RWPE2 (cell line): ENCODE data around the gene MRPL52.
"Not testable (repeated sequence)": the region's sequence is repeated elsewhere in the genome, so short reads cannot be mapped to it uniquely, and the experiment has no call there.

Experiments used
- ATAC-seq: fragments of 200-7000 bp; cut with Tn5 transposase; 3 replicates; pipeline ENCODE4 v1.9.1; 2021; ENCODE audit warnings: low read depth
- DNase-seq: peaks from one replicate; pipeline ENCODE4 v3.0.0-alpha.2; 2020; ENCODE audit warnings: low spot score
- H3K27ac ChIP-seq: fragments of 450-650 bp; 2 replicates; pipeline ENCODE4 v1.5.1; 2017; ENCODE audit warnings: mild to moderate bottlenecking; ENCODE audit not compliant: poor library complexity, severe bottlenecking
- H3K27me3 ChIP-seq: fragments of 250-450 bp; sonication (Bioruptor Pico); 2 replicates; pipeline ENCODE4 v1.5.1; 2021; ENCODE audit warnings: mild to moderate bottlenecking, moderate library complexity; ENCODE audit not compliant: insufficient read depth, poor library complexity, severe bottlenecking
- H3K36me3 ChIP-seq: fragments of 250-450 bp; sonication (Bioruptor Pico); 2 replicates; pipeline ENCODE4 v1.5.1; 2020; ENCODE audit warnings: low read depth, mild to moderate bottlenecking, moderate library complexity
- H3K4me1 ChIP-seq: fragments of 250-450 bp; sonication (Bioruptor Pico); 2 replicates; pipeline ENCODE4 v1.5.1; 2021; ENCODE audit warnings: mild to moderate bottlenecking, moderate library complexity; ENCODE audit not compliant: insufficient read depth, poor library complexity, severe bottlenecking
- H3K4me3 ChIP-seq: fragments of 250-450 bp; sonication (Bioruptor Pico); 2 replicates; pipeline ENCODE4 v1.5.1; 2021; ENCODE audit warnings: mild to moderate bottlenecking, moderate library complexity; ENCODE audit not compliant: severe bottlenecking
- H3K9me3 ChIP-seq: fragments of 250-450 bp; sonication (Bioruptor Pico); 2 replicates; pipeline ENCODE4 v1.5.1; 2021; ENCODE audit warnings: mild to moderate bottlenecking, moderate library complexity; ENCODE audit not compliant: severe bottlenecking
- TF ChIP-seq, protein P1 (sequence below): fragments of 450-650 bp; IDR thresholded peaks from one replicate; pipeline ENCODE4 v1.5.1; 2017; ENCODE audit warnings: mild to moderate bottlenecking, moderate library complexity; ENCODE audit not compliant: poor library complexity, severe bottlenecking

MRPL52 gene

GRCh38 chr14:22800346-22800745 lies 29.3 kb upstream of the MRPL52 start:
- Histone ChIP-seq H3K4me1 (no peaks in the 10 kb centered on the region), H3K9me3 (no peaks in the 10 kb centered on the region), H3K27me3 (no peaks in the 10 kb centered on the region), H3K27ac (no peak overlapping the region), H3K36me3 (no peaks in the 10 kb centered on the region), H3K4me3 (no peak overlapping the region)
- DNase-seq, result no peak
- ATAC-seq, result no peak
- TF ChIP-seq, protein P1, sequence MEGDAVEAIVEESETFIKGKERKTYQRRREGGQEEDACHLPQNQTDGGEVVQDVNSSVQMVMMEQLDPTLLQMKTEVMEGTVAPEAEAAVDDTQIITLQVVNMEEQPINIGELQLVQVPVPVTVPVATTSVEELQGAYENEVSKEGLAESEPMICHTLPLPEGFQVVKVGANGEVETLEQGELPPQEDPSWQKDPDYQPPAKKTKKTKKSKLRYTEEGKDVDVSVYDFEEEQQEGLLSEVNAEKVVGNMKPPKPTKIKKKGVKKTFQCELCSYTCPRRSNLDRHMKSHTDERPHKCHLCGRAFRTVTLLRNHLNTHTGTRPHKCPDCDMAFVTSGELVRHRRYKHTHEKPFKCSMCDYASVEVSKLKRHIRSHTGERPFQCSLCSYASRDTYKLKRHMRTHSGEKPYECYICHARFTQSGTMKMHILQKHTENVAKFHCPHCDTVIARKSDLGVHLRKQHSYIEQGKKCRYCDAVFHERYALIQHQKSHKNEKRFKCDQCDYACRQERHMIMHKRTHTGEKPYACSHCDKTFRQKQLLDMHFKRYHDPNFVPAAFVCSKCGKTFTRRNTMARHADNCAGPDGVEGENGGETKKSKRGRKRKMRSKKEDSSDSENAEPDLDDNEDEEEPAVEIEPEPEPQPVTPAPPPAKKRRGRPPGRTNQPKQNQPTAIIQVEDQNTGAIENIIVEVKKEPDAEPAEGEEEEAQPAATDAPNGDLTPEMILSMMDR, result no peak

- Histone ChIP-seq H3K27me3 (no peaks in the 10 kb centered on the region), H3K36me3 (no peaks in the 10 kb centered on the region), H3K4me1 (no peaks in the 10 kb centered on the region), H3K9me3 (no peaks in the 10 kb centered on the region), H3K27ac (no peak overlapping the region), H3K4me3 (no peak overlapping the region)
- DNase-seq (no peak), ATAC-seq (no peak)
- TF ChIP-seq, protein P1, result no peak
These were observed 28.0 kb upstream of the MRPL52 start for GRCh38 chr14:22801716-22802115.

DNA sequence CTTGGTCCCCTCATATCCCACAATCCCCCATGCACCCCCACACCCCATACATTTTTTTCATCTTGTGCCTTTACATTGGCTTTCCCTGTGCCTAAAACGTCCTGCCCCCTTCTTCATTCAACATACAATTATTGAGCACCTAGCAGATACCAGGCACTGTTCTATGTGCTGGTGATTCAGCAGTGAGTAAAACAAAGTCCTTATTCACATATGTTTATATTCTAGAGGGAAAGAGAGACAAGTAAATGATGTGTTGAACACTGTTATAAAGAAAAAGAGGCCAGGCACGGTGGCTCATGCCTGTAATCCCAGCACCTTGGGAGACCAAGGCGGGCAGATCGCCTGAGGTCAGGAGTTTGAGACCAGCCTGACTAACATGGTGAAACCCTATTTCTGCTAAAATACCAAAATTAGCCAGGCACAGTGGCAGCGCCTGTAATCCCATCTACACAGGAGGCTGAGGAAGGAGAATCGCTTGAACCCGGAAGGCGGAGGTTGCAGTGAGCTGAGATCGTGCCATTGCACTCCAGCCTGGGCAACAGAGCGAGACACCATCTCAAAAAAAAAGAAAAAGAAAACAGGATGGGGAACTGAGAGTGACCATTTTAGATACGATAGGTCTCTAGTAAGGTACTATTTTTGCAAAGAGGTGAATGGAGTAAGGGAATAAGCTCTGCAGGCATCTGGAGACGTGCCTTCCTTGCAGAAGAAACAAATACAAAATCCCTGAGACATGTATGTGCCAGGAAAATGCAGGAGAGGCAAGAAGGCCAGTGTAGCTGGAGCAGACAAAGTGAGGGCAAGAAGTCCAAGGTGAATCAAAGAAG lies 26.6 kb upstream of the MRPL52 start:
- Histone ChIP-seq H3K36me3 (no peaks in the 10 kb centered on the region), H3K4me3 (no peak overlapping the region), H3K27ac (no peak overlapping the region), H3K9me3 (no peaks in the 10 kb centered on the region), H3K27me3 (no peaks in the 10 kb centered on the region), H3K4me1 (peaks cover 12% of the 10 kb centered on the region)
- TF ChIP-seq, protein P1, result no peak
- DNase-seq (no peak), ATAC-seq (no peak)

- no peaks in the 10 kb centered on the region for H3K9me3 ChIP-seq
- peaks cover 17% of the 10 kb centered on the region for H3K4me1 ChIP-seq
- DNase-seq (no peak), ATAC-seq (no peak)
- no peaks in the 10 kb centered on the region for H3K36me3 ChIP-seq
- no peak overlapping the region for H3K4me3 ChIP-seq
- no peaks in the 10 kb centered on the region for H3K27me3 ChIP-seq
- H3K27ac ChIP-seq, result no peak overlapping the region
- TF ChIP-seq, protein P1, result no peak
These were observed 26.1 kb upstream of the MRPL52 start for GRCh38 chr14:22803687-22803974.

- H3K27ac ChIP-seq, ATAC-seq, DNase-seq, H3K36me3 ChIP-seq, H3K9me3 ChIP-seq, H3K27me3 ChIP-seq, H3K4me3 ChIP-seq: not testable (repeated sequence)
- peaks cover 20% of the 10 kb centered on the region for H3K4me1 ChIP-seq
These were observed 24.5 kb upstream of the MRPL52 start for GRCh38 chr14:22805235-22805634.
